CD4-positive, alpha-beta T cell treated with Interleukin-1 beta for 1 hour (primary cell): Measurements from ENCODE around the gene REL.
"Not testable (repeated sequence)": the region's sequence is repeated elsewhere in the genome, so short reads cannot be mapped to it uniquely, and the experiment has no call there.

Source experiments
- DNase-seq, 2 donors: peaks; one replicate each; pipeline ENCODE4 v3.0.0-alpha.2; 2020 to 2022

The REL gene

GRCh38 chr2:60868589-60869273, 12.6 kb upstream of the REL start:
- no peak for DNase-seq

- no peak for DNase-seq
These were observed 8.9 kb upstream of the REL start for GRCh38 chr2:60872510-60872928.

DNA sequence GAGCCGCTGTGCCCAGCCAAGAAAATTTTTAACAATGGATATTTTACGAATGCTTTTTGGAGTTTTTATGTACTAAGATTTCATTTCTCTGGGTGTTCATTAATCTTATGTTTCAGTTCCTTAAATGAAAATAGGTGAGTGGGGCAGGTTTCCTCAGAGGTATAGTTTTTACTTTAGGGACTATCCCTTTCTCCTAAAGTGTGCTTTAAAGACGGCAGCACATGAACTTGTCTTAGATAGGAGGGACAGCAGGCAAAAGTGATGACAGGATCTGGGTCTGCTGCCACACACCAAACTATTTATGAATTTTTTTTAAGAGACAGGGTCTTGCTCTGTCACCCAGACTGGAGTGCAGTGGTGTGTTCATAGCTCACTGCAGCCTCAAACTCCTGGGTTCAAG, 8.0 kb upstream of the REL start:
- DNase-seq: no peak

DNA sequence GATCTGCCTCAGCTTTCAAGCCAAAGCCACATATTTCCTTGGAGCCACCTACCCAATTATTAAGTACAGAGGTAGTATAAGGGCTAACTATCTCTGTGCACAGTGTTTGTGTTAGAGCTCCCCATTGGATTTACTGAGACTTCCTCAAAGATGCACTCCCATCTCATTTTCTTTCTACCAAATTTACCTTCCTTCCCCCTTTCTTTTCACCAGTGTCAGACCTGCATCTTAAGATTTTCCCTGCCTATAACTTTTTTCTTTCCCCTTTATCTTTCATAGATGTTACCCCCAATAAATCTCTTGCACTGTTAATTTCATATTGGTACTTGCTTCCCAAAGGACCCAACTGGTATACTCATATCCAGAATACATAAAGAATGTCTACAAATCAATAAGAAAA, 5.9 kb upstream of the REL start:
- no peak for DNase-seq

- no peak for DNase-seq
These were observed 729 bp upstream of the REL start for GRCh38 chr2:60880643-60881046.

DNA sequence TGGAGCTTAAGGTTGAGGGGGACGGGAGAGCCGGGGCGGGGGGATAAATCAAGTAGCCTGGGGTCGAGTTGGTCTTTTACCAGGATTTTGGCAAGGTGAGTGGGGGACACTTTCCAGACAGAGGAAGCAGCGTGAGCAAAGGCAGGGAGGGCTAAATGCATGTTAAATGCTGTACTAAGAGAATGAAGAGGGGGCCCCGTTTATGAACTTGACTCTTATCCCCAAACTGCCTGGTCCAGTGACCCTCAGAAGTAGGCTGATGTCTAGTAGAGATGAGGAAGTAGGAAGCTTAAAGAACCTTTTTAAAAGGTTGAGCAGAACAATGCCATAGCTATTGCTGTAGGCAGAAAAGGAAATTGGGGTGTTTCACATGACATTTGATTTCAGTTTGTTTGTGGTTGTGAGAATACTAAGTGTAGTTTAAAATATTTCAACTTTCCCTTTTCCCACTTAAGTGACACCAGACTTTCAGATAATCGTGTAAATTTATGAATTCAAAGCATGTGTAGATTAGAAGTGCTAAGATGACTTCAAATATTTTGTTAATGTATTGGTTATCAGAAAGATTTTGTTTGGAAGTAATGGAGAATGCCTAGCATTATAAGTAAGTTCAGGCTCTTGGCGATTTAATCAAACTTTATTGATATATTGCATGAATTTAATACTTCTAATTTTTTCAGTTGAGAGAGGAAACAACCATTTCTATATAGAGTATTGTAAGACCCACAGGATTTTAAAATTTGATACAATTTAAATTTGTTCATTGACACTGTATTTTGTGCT, 1.8 kb downstream of the REL start:
- DNase-seq: peak; percentile 53 to 54

- no peak for DNase-seq
These were observed 2.5 kb downstream of the REL start for GRCh38 chr2:60883896-60884295.

GRCh38 chr2:60884800-60885199, 3.4 kb downstream of the REL start:
- no peak for DNase-seq

- no peak for DNase-seq
These were observed 4.3 kb downstream of the REL start for GRCh38 chr2:60885683-60886082.

DNA sequence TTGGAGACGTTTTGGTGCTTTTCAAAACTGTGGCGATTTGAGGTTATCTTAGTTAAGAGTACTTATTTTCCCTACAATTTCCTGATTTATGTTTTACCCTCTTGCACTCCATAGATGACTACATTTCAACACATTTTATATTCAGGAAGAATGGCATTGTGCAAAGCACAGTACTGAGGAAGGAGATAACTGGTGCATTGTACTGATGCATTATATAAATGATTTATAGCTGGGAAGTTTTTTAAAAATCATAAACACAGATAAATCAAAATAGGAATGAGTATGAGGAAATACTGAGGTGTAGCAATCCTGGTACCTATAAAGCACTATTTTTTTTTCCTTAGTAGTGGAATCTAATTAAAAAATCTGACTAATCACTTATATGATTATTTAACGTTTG, 5.6 kb downstream of the REL start:
- no peak for DNase-seq

DNA sequence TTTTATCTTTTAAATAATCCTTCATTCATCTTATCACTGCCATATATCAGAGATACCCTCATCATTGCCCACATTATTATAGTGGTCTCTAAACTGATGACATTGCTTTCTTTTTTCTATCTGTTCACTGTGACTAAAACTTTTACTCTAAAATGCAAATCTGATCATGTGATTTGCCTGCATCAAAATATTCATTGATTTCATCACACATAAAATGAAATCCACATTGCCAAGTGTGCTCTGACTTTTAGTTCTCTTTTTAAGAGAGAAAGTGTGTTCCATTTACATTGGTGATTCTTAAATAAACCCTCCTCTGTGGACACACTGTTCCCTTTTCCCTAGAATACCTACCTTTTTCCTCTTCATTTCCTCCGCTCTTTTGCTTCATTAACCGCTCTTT, 7.5 kb downstream of the REL start:
- DNase-seq: no peak

DNA sequence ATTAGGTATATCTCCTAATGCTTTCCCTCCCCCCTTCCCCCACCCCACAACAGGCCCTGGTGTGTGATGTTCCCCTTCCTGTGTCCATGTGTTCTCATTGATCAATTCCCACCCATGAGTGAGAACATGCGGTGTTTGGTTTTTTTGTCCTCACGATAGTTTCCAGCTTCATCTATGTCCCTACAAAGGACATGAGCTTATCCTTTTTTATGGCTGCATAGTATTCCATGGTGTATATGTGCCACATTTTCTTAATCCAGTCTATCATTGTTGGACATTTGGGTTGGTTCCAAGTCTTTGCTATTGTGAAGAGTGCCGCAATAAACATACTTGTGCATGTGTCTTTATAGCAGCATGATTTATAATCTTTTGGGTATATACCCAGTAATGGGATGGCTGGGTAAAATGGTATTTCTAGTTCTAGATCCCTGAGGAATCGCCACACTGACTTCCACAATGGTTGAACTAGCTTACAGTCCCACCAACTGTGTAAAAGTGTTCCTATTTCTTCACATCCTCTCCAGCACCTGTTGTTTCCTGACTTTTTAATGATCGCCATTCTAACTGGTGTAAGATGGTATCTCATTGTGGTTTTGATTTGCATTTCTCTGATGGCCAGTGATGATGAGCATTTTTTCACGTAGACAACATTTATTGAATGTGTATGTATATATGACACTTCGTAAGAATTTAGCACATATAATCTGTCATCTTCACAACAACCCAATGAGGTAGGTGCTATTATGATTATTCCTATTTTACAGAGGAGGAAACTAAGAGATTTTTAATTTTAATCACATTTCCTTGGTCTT, 8.4 kb downstream of the REL start:
- DNase-seq: not testable (repeated sequence)

DNA sequence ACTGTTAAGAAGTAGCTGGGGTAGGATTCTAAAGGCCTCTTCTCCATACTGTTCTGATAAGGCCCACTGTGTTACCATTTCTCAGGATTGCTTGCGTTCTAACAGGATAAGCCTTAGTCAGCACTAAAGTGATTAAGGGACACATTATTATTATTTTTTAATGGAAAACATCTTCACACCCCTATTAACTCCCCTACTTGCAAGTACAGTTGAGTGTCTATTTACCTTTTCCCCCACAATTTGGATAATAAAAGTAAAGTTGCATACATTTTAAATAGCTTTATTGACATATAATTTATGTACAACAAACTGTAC, 9.0 kb downstream of the REL start:
- no peak for DNase-seq

- DNase-seq: peak in 1 of 2 donors; percentile 33
These were observed 9.8 kb downstream of the REL start for GRCh38 chr2:60891180-60891579.

- no peak for DNase-seq
These were observed 17.2 kb downstream of the REL start for GRCh38 chr2:60898567-60898966.

GRCh38 chr2:60899230-60899891, 18.0 kb downstream of the REL start:
- DNase-seq: peak in 1 of 2 donors; percentile 23

GRCh38 chr2:60899892-60900249, 18.5 kb downstream of the REL start:
- no peak for DNase-seq

DNA sequence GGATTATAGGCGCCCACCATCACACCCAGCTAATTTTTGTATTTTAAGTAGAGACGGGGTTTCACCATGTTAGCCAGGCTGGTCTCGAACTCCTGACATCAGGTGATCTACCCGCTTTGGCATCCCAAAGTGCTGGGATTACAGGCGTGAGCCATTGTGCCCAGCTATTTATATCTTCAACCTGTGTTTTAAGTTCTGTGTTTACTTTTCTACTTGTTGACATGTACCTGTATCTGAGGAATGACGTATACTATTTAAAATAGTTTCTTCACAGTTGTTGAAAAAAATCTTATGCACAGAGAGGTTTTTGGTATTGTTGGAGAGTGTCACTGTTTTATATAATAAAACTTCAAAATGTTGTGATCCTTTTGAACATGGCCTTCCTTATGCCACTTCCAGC, 19.9 kb downstream of the REL start:
- not testable (repeated sequence) for DNase-seq

GRCh38 chr2:60905867-60906266, 24.5 kb downstream of the REL start:
- not testable (repeated sequence) for DNase-seq

- DNase-seq: no peak
These were observed 25.0 kb downstream of the REL start for GRCh38 chr2:60906395-60906794.

DNA sequence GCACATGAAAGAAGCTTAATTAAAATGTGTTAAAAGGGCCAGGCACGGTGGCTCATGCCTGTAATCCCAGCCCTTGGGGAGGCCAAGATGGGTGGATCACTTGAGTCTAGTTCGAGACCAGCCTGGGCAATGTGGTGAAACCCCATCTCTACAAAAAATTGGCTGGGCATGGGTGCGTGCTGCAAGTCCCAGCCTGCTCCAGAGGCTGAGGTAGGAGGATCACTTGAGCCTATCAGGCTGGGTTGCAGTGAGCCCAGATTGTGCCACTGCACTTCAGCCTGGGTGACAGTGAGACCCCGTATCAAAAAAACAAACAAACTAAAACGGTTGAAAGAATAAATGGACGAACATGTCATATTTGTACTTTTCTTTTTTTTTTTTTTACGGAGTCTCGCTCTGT, 26.0 kb downstream of the REL start:
- no peak for DNase-seq

DNA sequence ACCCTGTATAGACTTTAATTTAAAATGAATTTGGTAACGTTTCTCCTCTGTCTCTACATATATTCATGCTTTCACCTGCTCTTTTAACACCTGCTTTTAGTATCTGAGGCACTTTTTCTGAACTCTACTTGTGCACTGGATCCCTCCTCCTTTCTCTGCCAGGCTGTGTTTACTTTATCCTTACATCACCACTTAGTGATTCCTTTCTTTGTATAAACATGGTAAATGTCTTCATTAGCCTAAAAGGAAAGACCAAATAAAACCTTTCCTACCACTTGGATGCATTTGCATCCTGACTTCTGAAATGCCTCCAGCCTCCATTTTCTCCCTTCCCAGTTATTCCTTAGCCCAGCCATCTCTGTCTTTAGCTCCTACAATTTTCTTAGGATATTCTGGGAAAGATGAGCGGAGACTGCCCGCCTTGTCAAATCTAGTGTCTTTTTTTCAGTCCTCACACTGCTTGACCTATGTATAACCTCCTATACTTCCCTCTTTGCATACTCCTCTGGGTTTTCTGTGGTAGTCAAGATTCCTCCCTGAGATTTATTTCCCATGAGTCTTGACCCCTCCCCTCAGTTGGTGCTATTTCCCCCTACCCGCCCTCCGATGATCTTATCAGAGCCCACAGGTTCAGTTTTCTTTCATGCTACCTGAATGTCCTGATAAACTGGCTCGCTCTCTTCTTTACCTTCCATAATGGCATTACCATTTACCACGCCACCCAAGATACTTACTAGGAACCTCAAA, 44.8 kb downstream of the REL start:
- DNase-seq: no peak
